Activated CD4-positive, alpha-beta T cell treated with anti-CD3 and anti-CD28 coated beads for 36 hours (primary cell): Measurements from ENCODE around the gene NOTUM. TPM values are rescaled to one million over a fixed set of nuclear protein-coding genes. Genes with fewer than 3 reads are reported as not detected.

Experiments used
- ATAC-seq: fragments of 200-7000 bp; cut with Tn5 transposase; one replicate; pipeline ENCODE4 v1.10.0; 2021; ENCODE audit warnings: mild to moderate bottlenecking, moderate library complexity
- CTCF ChIA-PET: fragments of 350-600 bp; sonication (Branson Sonifier 250); formaldehyde crosslinking; loops from one replicate; lab custom pipeline; 2021; ENCODE audit warnings: antibody characterized with exemption; lab: Charles Lee
- POLR2A ChIA-PET: fragments of 350-600 bp; sonication (Branson Sonifier 250); formaldehyde crosslinking; loops from one replicate; lab custom pipeline; 2021; ENCODE audit warnings: antibody characterized with exemption, inconsistent platforms; lab: Charles Lee
- DNase-seq: peaks from one replicate; pipeline ENCODE4 v3.0.0-alpha.2; 2020
- H3K27ac Mint-ChIP-seq: one replicate; pipeline ENCODE4 v1.8.0; 2021; ENCODE audit warnings: mixed read lengths
- H3K27me3 Mint-ChIP-seq: one replicate; pipeline ENCODE4 v1.8.0; 2021; ENCODE audit warnings: mixed read lengths
- H3K36me3 Mint-ChIP-seq: one replicate; pipeline ENCODE4 v1.8.0; 2021; ENCODE audit warnings: low read depth, mixed read lengths
- H3K4me1 Mint-ChIP-seq: one replicate; pipeline ENCODE4 v1.8.0; 2021; ENCODE audit warnings: mixed read lengths
- H3K4me3 Mint-ChIP-seq: one replicate; pipeline ENCODE4 v1.8.0; 2021; ENCODE audit warnings: mild to moderate bottlenecking, moderate library complexity, mixed read lengths
- H3K9me3 Mint-ChIP-seq: one replicate; pipeline ENCODE4 v1.8.0; 2021; ENCODE audit warnings: low read depth, mixed read lengths
- intact Hi-C, 2 experiments: fragments of 100-400 bp; cut with DNase I in 1 of 2; cut with micrococcal nuclease in 1 of 2; formaldehyde crosslinking; loops; one replicate each; pipeline versions ENCODE4 v1.14.2 to v1.15.1; 2022 to 2024; cut with DNase I, micrococcal nuclease
- total RNA-seq, 2 experiments: library from RNA; stranded (reverse); gene quantifications; one replicate each; pipeline ENCODE4 v1.2.3, GENCODE V29; 2021

Gene NOTUM
- total RNA-seq, 2 experiments from 2014 or later = 0.87 to 0.97 TPM

DNA sequence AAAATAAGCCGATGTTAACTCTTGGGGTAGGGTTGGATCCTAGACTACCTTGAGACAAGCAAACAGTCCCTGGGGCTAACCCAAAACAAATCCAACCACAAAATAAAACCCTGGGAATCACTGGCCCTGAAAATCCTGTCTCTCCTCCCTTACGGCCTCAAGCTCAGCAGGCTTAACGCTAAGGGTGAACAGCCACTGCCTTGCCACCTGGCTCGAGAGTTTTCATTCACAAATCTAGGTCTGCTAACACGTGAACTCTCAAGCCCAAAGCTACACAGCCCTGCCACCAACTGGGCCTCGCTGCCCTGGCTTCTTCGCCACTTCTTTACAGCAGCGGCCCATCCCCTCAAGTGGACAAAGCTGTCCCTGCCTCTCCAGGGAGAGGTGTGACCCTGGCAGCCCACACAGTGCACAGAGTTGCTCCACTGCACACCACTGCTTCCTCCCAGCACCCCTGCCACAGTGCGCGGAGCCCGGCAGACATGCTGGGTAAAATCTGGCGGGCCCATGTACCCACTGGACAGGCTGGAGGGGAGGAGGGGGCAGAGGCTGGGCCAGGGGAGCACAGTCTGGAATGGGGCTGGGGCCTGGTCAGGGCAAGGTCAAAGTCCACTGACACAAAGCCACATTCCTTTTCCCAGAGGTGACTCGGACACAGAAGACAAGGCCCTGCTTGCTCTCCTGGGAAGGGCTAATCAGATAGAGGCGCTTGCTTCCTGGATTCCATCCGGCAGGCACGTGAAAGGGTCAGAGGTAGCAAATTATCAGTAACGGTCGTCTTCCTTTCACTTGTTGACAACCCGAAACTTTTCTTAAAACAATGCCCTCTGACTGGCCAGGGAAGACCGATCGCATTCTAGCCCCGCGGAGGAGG is 50.8 kb downstream of the NOTUM start:
- intact Hi-C loops = loop anchor here (2.0 to 10.0 kb wide), 5 partner anchors 17 to 787 kb away; partner anchors contain the start of genes ARHGDIA (in 1 of the 2), CYBC1 (in 1 of the 2), FAAP100 (in 1 of the 2) and MAFG (in 1 of the 2)
- Mint-ChIP-seq H3K4me1 (peaks cover 9% of the 10 kb centered on the region), H3K9me3 (no peaks in the 10 kb centered on the region), H3K27ac (no peak overlapping the region), H3K36me3 (peaks cover 33% of the 10 kb centered on the region), H3K27me3 (no peaks in the 10 kb centered on the region), H3K4me3 (peak overlapping the region; percentile 79)
- CTCF ChIA-PET = interaction anchor here (0.8 kb wide), 1 partner anchor 112 kb away, joined by 4 read pairs; no protein-coding TSS in a partner anchor
- POLR2A ChIA-PET = interaction anchor here (0.8 kb wide), 1 partner anchor 358 kb away, joined by 6 read pairs; the partner anchor contains the start of gene FAAP100
- ATAC-seq (no peak), DNase-seq (no peak)

DNA sequence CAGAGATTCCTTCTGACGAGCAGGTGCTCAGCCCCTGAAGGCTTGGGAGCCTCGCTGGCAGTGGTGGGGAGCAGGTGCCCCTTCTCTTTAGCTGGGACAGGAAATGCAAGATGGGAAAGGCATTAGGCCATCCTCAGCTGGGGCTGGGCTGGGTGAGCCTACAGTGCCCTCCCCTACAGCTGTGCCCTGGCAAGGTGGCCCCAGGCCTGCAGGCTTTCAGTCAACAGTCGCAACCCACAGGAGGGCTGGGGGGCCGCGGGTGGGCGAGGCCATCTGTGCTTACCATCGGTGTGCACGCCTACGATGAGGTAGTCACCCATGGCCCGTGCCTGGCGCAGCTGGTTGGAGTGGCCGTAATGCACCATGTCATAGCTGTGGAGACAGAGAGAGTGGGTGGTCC is 51.8 kb downstream of the NOTUM start:
- DNase-seq (no peak), ATAC-seq (no peak)
- intact Hi-C loops = no loop called here
- no peaks in the 10 kb centered on the region for H3K27me3 Mint-ChIP-seq
- ChIA-PET CTCF (interaction anchor here (0.5 kb wide), 1 partner anchor 517 kb away, joined by 3 read pairs; no protein-coding TSS in a partner anchor), POLR2A (no interaction called here)
- no peak overlapping the region for H3K27ac Mint-ChIP-seq
- peaks cover 9% of the 10 kb centered on the region for H3K4me1 Mint-ChIP-seq
- no peaks in the 10 kb centered on the region for H3K9me3 Mint-ChIP-seq
- H3K4me3 Mint-ChIP-seq = peak overlapping the region; percentile 79
- peaks cover 27% of the 10 kb centered on the region for H3K36me3 Mint-ChIP-seq

GRCh38 chr17:81908793-81909192 is 52.2 kb downstream of the NOTUM start:
- Mint-ChIP-seq H3K36me3 (peaks cover 26% of the 10 kb centered on the region), H3K4me3 (no peak overlapping the region), H3K9me3 (no peaks in the 10 kb centered on the region), H3K27me3 (no peaks in the 10 kb centered on the region), H3K4me1 (peaks cover 9% of the 10 kb centered on the region), H3K27ac (no peak overlapping the region)
- DNase-seq (no peak), ATAC-seq (no peak)
- intact Hi-C loops = no loop called here
- ChIA-PET POLR2A (no interaction called here), CTCF (no interaction called here)

- intact Hi-C loops = no loop called here
- DNase-seq (no peak), ATAC-seq (no peak)
- H3K4me3 Mint-ChIP-seq = no peak overlapping the region
- CTCF ChIA-PET = no interaction called here
- peaks cover 9% of the 10 kb centered on the region for H3K4me1 Mint-ChIP-seq
- H3K36me3 Mint-ChIP-seq = peaks cover 15% of the 10 kb centered on the region
- no peaks in the 10 kb centered on the region for H3K27me3 Mint-ChIP-seq
- no peaks in the 10 kb centered on the region for H3K9me3 Mint-ChIP-seq
- no peak overlapping the region for H3K27ac Mint-ChIP-seq
- POLR2A ChIA-PET = no interaction called here
These were observed 53.5 kb downstream of the NOTUM start for GRCh38 chr17:81907219-81908145.

- DNase-seq (no peak), ATAC-seq (no peak)
- ChIA-PET CTCF (interaction anchor here (0.6 to 1.4 kb wide), 2 partner anchors 37 to 225 kb away, joined by 3 read pairs; no protein-coding TSS in a partner anchor), POLR2A (no interaction called here)
- Mint-ChIP-seq H3K27me3 (no peaks in the 10 kb centered on the region), H3K36me3 (peaks cover 10% of the 10 kb centered on the region), H3K4me3 (no peak overlapping the region), H3K9me3 (no peaks in the 10 kb centered on the region), H3K4me1 (peaks cover 7% of the 10 kb centered on the region), H3K27ac (no peak overlapping the region)
- intact Hi-C loops = no loop called here
These were observed 54.3 kb downstream of the NOTUM start for GRCh38 chr17:81906476-81907218.

DNA sequence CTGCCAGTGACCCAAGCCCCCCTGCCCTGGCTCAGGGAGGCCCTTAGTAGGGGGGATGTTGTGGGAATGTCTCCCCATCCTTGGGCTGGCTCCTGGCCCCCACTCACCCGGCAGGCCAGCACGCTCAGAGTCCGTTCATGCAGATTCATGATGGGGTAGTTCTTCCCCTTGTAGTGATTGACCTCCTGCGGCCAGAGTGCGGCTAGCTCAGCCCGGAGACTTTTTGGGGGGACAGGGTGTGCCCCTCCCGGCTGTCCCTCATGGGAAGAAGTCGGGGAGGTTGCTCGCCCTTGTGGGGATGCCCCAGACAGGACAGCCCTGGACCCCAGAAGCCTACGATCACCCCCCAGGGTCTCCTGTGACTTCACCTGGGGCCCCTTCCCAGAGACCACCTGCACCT is 55.0 kb downstream of the NOTUM start:
- Mint-ChIP-seq H3K36me3 (peaks cover 12% of the 10 kb centered on the region), H3K27me3 (peaks cover 3% of the 10 kb centered on the region), H3K9me3 (no peaks in the 10 kb centered on the region), H3K4me1 (peaks cover 9% of the 10 kb centered on the region), H3K27ac (no peak overlapping the region), H3K4me3 (no peak overlapping the region)
- ATAC-seq (no peak), DNase-seq (no peak)
- intact Hi-C loops = no loop called here
- CTCF ChIA-PET = interaction anchor here (1.4 kb wide), 1 partner anchor 36 kb away, joined by 3 read pairs; no protein-coding TSS in a partner anchor
- POLR2A ChIA-PET = no interaction called here

GRCh38 chr17:81905424-81905875 is 55.5 kb downstream of the NOTUM start:
- no peak overlapping the region for H3K4me3 Mint-ChIP-seq
- peaks cover 11% of the 10 kb centered on the region for H3K4me1 Mint-ChIP-seq
- H3K27me3 Mint-ChIP-seq = peaks cover 5% of the 10 kb centered on the region
- POLR2A ChIA-PET = no interaction called here
- ATAC-seq = no peak
- peaks cover 12% of the 10 kb centered on the region for H3K36me3 Mint-ChIP-seq
- H3K9me3 Mint-ChIP-seq = no peaks in the 10 kb centered on the region
- no peak overlapping the region for H3K27ac Mint-ChIP-seq
- no peak for DNase-seq
- intact Hi-C loops = no loop called here
- CTCF ChIA-PET = interaction anchor here (0.6 to 1.4 kb wide), 2 partner anchors 36 to 80 kb away, joined by 3 read pairs; no protein-coding TSS in a partner anchor

- no peak for DNase-seq
- H3K27ac Mint-ChIP-seq = no peak overlapping the region
- POLR2A ChIA-PET = no interaction called here
- peaks cover 5% of the 10 kb centered on the region for H3K27me3 Mint-ChIP-seq
- no peaks in the 10 kb centered on the region for H3K9me3 Mint-ChIP-seq
- intact Hi-C loops = no loop called here
- CTCF ChIA-PET = interaction anchor here (0.6 kb wide), 1 partner anchor 81 kb away, joined by 3 read pairs; no protein-coding TSS in a partner anchor
- no peak overlapping the region for H3K4me3 Mint-ChIP-seq
- H3K36me3 Mint-ChIP-seq = peaks cover 18% of the 10 kb centered on the region
- H3K4me1 Mint-ChIP-seq = peaks cover 6% of the 10 kb centered on the region
- no peak for ATAC-seq
These were observed 56.2 kb downstream of the NOTUM start for GRCh38 chr17:81904600-81905423.

DNA sequence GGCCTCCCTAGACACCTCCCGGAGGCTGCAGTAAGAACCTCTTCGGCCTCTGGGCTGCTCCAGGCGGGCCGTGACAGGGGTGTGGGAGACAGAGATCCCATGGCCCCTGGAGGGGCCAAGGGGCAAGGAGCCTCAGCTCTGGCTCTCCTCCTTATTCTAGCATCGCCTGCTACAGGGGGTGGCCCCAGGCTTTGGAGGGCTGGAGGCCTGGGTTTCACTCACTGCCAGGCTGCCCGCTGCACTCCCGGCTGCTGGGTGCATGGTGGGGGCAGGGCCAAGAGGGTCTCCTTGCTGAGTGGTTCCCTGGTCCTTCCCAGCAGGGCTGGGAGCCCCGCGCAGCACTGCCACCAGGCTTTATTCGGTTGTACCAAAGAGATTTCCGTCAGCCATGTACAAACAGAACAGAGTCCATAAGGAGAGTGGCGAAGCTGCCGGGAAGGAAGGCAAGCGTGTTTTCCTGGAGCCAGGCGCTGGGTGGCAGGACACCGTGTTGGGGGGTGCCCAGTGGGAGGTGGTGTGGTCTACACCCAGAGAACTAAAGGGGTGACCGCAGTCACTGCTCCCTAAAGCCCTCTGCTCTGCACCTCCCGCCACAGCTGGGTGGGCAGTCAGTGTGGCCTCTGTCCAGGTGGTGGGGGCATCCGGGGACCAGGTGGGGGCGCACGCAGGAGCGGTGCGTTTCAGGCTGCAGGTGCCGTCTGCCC is 56.9 kb downstream of the NOTUM start:
- DNase-seq (no peak), ATAC-seq (no peak)
- peaks cover 5% of the 10 kb centered on the region for H3K27me3 Mint-ChIP-seq
- intact Hi-C loops = no loop called here
- ChIA-PET CTCF (no interaction called here), POLR2A (no interaction called here)
- peaks cover 5% of the 10 kb centered on the region for H3K4me1 Mint-ChIP-seq
- no peaks in the 10 kb centered on the region for H3K9me3 Mint-ChIP-seq
- no peak overlapping the region for H3K27ac Mint-ChIP-seq
- no peak overlapping the region for H3K4me3 Mint-ChIP-seq
- H3K36me3 Mint-ChIP-seq = peaks cover 23% of the 10 kb centered on the region

- intact Hi-C loops = no loop called here
- peaks cover 5% of the 10 kb centered on the region for H3K27me3 Mint-ChIP-seq
- H3K36me3 Mint-ChIP-seq = peaks cover 23% of the 10 kb centered on the region
- DNase-seq (no peak), ATAC-seq (no peak)
- H3K4me1 Mint-ChIP-seq = peaks cover 5% of the 10 kb centered on the region
- H3K4me3 Mint-ChIP-seq = no peak overlapping the region
- no peak overlapping the region for H3K27ac Mint-ChIP-seq
- no peaks in the 10 kb centered on the region for H3K9me3 Mint-ChIP-seq
- ChIA-PET CTCF (no interaction called here), POLR2A (no interaction called here)
These were observed 57.6 kb downstream of the NOTUM start for GRCh38 chr17:81903415-81903831.
